ENCODE measurements around the gene ARID1B. TPM values are rescaled to one million over a fixed set of nuclear protein-coding genes. Genes with fewer than 3 reads are reported as not detected.
A peak's percentile ranks its signal among the peaks of the same experiment; 100 is the strongest.

The ARID1B gene
- total RNA-seq, 6 experiments from 2014 or later: 23.2 to 35.3 (median 30.7) TPM

DNA sequence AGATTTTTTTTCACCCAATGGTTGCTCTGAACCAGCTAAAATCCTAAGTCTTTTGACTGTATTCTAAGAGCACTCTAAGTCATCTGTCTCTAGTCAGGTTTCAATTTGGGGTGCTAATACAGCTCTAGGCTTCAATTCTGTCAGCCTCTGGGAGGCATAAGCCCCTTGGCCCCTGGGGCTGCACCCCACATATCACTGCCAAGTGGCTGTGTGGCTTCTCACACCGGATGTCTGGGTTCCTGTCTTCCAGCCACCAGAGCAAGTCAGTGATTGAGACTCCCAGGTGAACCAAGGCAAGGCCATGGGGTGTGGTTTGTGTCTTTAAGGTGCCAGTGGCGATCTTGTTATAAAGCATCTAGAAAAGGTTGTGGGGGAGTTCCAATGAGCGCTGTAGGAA, 409.6 kb downstream of the ARID1B start:
- Histone ChIP-seq H3K9me3 (no peaks in the 10 kb centered on the region), H3K36me3 (peaks cover 0 to 35% (median 9%) of the 10 kb centered on the region in 4 donors), H3K27ac (no peak overlapping the region), H3K4me1 (peaks cover 0 to 21% (median 7%) of the 10 kb centered on the region in 4 donors), H3K27me3 (no peaks in the 10 kb centered on the region), H3K4me3 (no peak overlapping the region)
- 88% methylated on average over 1 of the region's 3 CpGs for WGBS (ENCODE audit: insufficient coverage, low coverage, low lambda C conversion rate, missing lambda C conversion rate)
- intact Hi-C loops (cut with DNase I): loop anchor here (10.0 kb wide), 2 partner anchors 142 to 152 kb away; no protein-coding TSS in a partner anchor
- ATAC-seq (no peak), DNase-seq (no peak)
- TF ChIP-seq, protein P1, sequence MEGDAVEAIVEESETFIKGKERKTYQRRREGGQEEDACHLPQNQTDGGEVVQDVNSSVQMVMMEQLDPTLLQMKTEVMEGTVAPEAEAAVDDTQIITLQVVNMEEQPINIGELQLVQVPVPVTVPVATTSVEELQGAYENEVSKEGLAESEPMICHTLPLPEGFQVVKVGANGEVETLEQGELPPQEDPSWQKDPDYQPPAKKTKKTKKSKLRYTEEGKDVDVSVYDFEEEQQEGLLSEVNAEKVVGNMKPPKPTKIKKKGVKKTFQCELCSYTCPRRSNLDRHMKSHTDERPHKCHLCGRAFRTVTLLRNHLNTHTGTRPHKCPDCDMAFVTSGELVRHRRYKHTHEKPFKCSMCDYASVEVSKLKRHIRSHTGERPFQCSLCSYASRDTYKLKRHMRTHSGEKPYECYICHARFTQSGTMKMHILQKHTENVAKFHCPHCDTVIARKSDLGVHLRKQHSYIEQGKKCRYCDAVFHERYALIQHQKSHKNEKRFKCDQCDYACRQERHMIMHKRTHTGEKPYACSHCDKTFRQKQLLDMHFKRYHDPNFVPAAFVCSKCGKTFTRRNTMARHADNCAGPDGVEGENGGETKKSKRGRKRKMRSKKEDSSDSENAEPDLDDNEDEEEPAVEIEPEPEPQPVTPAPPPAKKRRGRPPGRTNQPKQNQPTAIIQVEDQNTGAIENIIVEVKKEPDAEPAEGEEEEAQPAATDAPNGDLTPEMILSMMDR (IDR thresholded peaks at IDR 0.05): no peak
- no peak for TF ChIP-seq POLR2A (IDR thresholded peaks at IDR 0.05)

DNA sequence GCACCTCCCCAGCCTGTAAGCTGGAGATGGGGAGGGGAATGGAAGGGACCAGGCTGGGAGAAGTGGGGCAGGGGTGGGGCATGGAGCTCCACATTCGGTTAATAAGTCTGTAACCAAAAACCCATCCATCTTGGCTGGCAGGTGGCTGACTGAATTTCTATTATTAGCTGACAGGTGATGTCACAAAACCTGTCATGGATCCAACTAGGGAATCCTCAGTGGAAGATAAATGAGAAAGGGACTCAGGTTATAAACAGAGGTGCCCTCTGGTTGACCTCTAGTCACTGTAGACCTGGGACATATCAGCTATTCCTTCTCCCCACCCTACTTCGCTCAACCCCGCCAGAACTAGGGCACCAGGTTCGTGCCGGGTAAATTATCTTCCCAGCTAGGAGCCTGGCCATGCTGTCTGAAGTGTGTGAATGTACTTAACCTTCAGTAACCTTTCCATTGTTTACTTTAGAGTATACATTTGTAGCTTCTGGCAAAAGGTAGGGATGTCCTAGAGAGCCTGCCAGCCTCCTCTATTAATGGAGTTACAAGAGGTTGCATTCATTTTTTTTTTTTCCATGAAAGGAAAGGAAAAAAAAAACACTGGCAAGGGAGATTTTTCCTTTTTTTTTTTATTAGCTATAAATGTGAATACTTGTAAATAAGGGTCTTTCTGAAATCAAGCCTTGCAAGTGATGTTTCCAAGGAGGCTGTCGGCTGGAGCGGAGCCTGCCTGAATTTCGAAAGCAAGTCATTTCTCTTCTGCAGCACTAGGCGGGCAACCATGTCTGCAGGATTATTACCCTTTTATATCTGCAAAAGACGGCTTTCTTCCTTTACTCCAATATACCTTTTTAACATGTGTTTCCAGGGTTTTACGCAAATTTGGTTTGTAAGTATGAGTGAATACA, 410.3 kb downstream of the ARID1B start:
- TF ChIP-seq, protein P1 (IDR thresholded peaks at IDR 0.05): no peak
- no peak for TF ChIP-seq POLR2A (IDR thresholded peaks at IDR 0.05)
- no peak for DNase-seq
- peak; percentile 56 to 68 (median 65) for ATAC-seq
- Histone ChIP-seq H3K36me3 (peaks cover 0 to 35% (median 9%) of the 10 kb centered on the region in 4 donors), H3K9me3 (no peaks in the 10 kb centered on the region), H3K4me1 (peaks cover 0 to 21% (median 7%) of the 10 kb centered on the region in 4 donors), H3K27me3 (no peaks in the 10 kb centered on the region), H3K4me3 (no peak overlapping the region), H3K27ac (peak overlapping the region in 1 of 3 donors; percentile 8)
- WGBS (ENCODE audit: insufficient coverage, low coverage, low lambda C conversion rate, missing lambda C conversion rate): 61% methylated on average over 10 of the region's 11 CpGs
- intact Hi-C loops (cut with DNase I): loop anchor here (10.0 kb wide), 2 partner anchors 143 to 153 kb away; no protein-coding TSS in a partner anchor

DNA sequence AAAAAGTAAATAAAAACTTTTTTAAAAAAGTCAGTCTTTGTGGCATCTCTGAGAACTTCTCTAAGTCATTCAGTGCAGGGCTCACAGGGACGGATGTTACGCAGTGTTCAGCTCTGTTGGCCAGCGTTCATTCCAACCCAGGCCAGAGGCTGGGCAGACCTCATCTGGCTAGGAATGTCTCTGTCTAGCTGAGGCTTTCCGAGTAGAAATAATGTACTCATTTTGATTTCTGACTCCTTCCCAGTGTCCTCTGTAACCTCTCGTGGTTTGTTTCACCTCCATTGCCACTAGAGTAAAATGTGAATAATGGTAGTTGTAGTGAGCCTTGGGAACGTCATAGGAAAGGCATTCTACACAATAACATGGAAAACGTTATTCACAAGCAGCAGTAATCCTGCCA, 411.0 kb downstream of the ARID1B start:
- H3K9me3 ChIP-seq: no peaks in the 10 kb centered on the region
- intact Hi-C loops (cut with DNase I): loop anchor here (10.0 kb wide), 2 partner anchors 143 to 153 kb away; no protein-coding TSS in a partner anchor
- TF ChIP-seq, protein P1 (IDR thresholded peaks at IDR 0.05): no peak
- no peak for TF ChIP-seq POLR2A (IDR thresholded peaks at IDR 0.05)
- WGBS (ENCODE audit: insufficient coverage, low coverage, low lambda C conversion rate, missing lambda C conversion rate): 86% methylated on average over 7 of the region's 7 CpGs
- DNase-seq: no peak
- peaks cover 0 to 21% (median 7%) of the 10 kb centered on the region in 4 donors for H3K4me1 ChIP-seq
- no peaks in the 10 kb centered on the region for H3K27me3 ChIP-seq
- no peak overlapping the region for H3K4me3 ChIP-seq
- ATAC-seq: no peak
- H3K36me3 ChIP-seq: peaks cover 0 to 35% (median 9%) of the 10 kb centered on the region in 4 donors
- H3K27ac ChIP-seq: no peak overlapping the region

DNA sequence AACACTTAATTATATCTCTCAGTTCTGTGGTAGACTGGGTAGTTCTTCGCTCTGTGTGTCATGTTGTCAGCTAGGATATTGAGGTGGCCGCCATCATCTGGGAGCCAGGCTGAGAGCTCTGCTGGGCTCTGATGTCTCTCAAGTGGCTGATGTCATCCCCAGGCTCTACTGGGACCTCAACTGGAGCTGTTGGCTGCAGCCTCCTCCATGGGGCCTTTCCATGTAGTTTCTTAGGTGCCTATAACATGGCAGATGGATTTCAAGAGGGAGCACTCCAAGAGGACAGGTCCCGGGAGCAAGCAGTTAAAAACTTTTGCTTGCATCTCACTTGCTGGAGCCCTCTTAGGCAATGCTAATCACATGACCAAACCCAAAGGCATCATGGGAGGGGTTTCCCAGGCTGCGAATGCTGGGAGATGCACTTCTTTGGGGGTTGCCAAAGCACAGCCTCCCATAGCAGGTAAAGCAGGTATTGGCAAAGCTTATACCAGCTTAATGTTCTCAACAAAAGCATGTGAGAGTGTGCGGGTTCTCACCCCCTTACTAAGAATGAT, 416.3 kb downstream of the ARID1B start:
- H3K27ac ChIP-seq: no peak overlapping the region
- ATAC-seq: no peak
- 100% methylated on average over 3 of the region's 5 CpGs for WGBS (ENCODE audit: insufficient coverage, low coverage, low lambda C conversion rate, missing lambda C conversion rate)
- H3K9me3 ChIP-seq: no peaks in the 10 kb centered on the region
- no peaks in the 10 kb centered on the region for H3K27me3 ChIP-seq
- intact Hi-C loops (cut with DNase I): no loop called here
- no peak overlapping the region for H3K4me3 ChIP-seq
- no peak for DNase-seq
- H3K4me1 ChIP-seq: no peaks in the 10 kb centered on the region
- TF ChIP-seq, protein P1 (IDR thresholded peaks at IDR 0.05): no peak
- no peak for TF ChIP-seq POLR2A (IDR thresholded peaks at IDR 0.05)
- peaks cover 0 to 36% (median 15%) of the 10 kb centered on the region in 4 donors for H3K36me3 ChIP-seq
